ENCODE measurements around the gene PDE8A. TPM values are rescaled to one million over a fixed set of nuclear protein-coding genes. Genes with fewer than 3 reads are reported as not detected.
A peak's percentile ranks its signal among the peaks of the same experiment; 100 is the strongest.

PDE8A gene
- total RNA-seq, 1 donor from 2014 or later = 23.7 TPM

DNA sequence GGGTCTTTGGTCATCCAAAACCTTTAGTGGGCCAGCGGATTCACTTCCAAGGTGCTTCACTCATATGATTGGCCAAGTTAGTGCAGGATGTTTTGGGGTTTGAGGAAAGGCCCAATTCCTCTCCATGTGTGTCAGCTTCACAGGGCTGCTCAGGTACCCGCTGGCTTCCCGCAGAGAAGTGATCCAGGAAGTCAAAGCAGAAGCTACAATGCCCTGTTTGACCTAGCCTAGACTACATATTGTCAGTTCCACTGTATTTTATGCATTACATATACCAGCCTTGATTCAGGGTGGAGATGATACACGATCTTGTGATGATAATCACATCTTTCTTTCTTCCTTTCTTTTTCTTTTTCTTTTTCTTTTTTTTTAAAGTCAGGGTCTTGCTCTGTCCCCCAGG lies 32.1 kb downstream of the PDE8A start:
- no peak for DNase-seq (ENCODE audit: extremely low spot score, unreplicated experiment)
- peaks cover 17% of the 10 kb centered on the region for H3K4me1 Mint-ChIP-seq (ENCODE audit: unreplicated experiment)
- H3K4me3 Mint-ChIP-seq (ENCODE audit: unreplicated experiment) = no peak overlapping the region
- H3K36me3 Mint-ChIP-seq (ENCODE audit: unreplicated experiment) = no peaks in the 10 kb centered on the region
- TF ChIP-seq, protein P1, sequence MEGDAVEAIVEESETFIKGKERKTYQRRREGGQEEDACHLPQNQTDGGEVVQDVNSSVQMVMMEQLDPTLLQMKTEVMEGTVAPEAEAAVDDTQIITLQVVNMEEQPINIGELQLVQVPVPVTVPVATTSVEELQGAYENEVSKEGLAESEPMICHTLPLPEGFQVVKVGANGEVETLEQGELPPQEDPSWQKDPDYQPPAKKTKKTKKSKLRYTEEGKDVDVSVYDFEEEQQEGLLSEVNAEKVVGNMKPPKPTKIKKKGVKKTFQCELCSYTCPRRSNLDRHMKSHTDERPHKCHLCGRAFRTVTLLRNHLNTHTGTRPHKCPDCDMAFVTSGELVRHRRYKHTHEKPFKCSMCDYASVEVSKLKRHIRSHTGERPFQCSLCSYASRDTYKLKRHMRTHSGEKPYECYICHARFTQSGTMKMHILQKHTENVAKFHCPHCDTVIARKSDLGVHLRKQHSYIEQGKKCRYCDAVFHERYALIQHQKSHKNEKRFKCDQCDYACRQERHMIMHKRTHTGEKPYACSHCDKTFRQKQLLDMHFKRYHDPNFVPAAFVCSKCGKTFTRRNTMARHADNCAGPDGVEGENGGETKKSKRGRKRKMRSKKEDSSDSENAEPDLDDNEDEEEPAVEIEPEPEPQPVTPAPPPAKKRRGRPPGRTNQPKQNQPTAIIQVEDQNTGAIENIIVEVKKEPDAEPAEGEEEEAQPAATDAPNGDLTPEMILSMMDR (IDR thresholded peaks at IDR 0.05) = no peak
- H3K27me3 Mint-ChIP-seq (ENCODE audit: unreplicated experiment) = no peaks in the 10 kb centered on the region
- no peaks in the 10 kb centered on the region for H3K9me3 Mint-ChIP-seq (ENCODE audit: unreplicated experiment)
- no peak overlapping the region for H3K27ac Mint-ChIP-seq (ENCODE audit: unreplicated experiment)

GRCh38 chr15:85014932-85015331 lies 33.3 kb downstream of the PDE8A start:
- DNase-seq (ENCODE audit: extremely low spot score, unreplicated experiment) = no peak
- no peaks in the 10 kb centered on the region for H3K27me3 Mint-ChIP-seq (ENCODE audit: unreplicated experiment)
- TF ChIP-seq, protein P1 (IDR thresholded peaks at IDR 0.05) = no peak
- peaks cover 20% of the 10 kb centered on the region for H3K4me1 Mint-ChIP-seq (ENCODE audit: unreplicated experiment)
- H3K9me3 Mint-ChIP-seq (ENCODE audit: unreplicated experiment) = no peaks in the 10 kb centered on the region
- no peak overlapping the region for H3K4me3 Mint-ChIP-seq (ENCODE audit: unreplicated experiment)
- H3K27ac Mint-ChIP-seq (ENCODE audit: unreplicated experiment) = no peak overlapping the region
- H3K36me3 Mint-ChIP-seq (ENCODE audit: unreplicated experiment) = no peaks in the 10 kb centered on the region

DNA sequence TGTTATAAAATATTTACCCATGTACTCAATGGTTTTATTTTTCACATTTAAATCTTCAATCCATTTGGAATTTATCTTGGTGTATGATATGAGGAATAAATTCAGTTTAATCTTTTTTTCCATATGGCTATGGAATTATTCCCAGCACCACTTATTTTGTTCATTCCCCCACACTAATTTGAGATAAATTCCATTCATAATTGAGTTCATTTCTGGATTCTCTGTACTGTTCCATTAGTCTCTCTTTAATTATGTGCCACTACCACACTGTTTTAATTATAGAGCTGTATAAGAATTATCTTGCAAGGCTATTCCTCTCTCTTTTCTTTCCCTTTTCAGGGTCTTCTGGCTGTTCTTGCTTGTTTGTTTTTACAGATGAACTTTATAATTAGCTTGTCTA lies 34.6 kb downstream of the PDE8A start:
- Mint-ChIP-seq H3K27ac (ENCODE audit: unreplicated experiment) (no peak overlapping the region), H3K27me3 (ENCODE audit: unreplicated experiment) (no peaks in the 10 kb centered on the region), H3K36me3 (ENCODE audit: unreplicated experiment) (no peaks in the 10 kb centered on the region), H3K9me3 (ENCODE audit: unreplicated experiment) (no peaks in the 10 kb centered on the region), H3K4me1 (ENCODE audit: unreplicated experiment) (peaks cover 14% of the 10 kb centered on the region), H3K4me3 (ENCODE audit: unreplicated experiment) (no peak overlapping the region)
- DNase-seq (ENCODE audit: extremely low spot score, unreplicated experiment) = no peak
- TF ChIP-seq, protein P1 (IDR thresholded peaks at IDR 0.05) = no peak

GRCh38 chr15:85019815-85020590 lies 38.3 kb downstream of the PDE8A start:
- no peak for DNase-seq (ENCODE audit: extremely low spot score, unreplicated experiment)
- H3K4me1 Mint-ChIP-seq (ENCODE audit: unreplicated experiment) = peaks cover 23% of the 10 kb centered on the region
- TF ChIP-seq, protein P1 (IDR thresholded peaks at IDR 0.05) = no peak
- H3K36me3 Mint-ChIP-seq (ENCODE audit: unreplicated experiment) = no peaks in the 10 kb centered on the region
- no peak overlapping the region for H3K4me3 Mint-ChIP-seq (ENCODE audit: unreplicated experiment)
- no peaks in the 10 kb centered on the region for H3K27me3 Mint-ChIP-seq (ENCODE audit: unreplicated experiment)
- peak overlapping the region; percentile 51 for H3K27ac Mint-ChIP-seq (ENCODE audit: unreplicated experiment)
- no peaks in the 10 kb centered on the region for H3K9me3 Mint-ChIP-seq (ENCODE audit: unreplicated experiment)

GRCh38 chr15:85021409-85021808 lies 39.8 kb downstream of the PDE8A start:
- H3K4me3 Mint-ChIP-seq (ENCODE audit: unreplicated experiment) = no peak overlapping the region
- no peaks in the 10 kb centered on the region for H3K9me3 Mint-ChIP-seq (ENCODE audit: unreplicated experiment)
- TF ChIP-seq, protein P1 (IDR thresholded peaks at IDR 0.05) = no peak
- H3K27me3 Mint-ChIP-seq (ENCODE audit: unreplicated experiment) = no peaks in the 10 kb centered on the region
- DNase-seq (ENCODE audit: extremely low spot score, unreplicated experiment) = no peak
- H3K27ac Mint-ChIP-seq (ENCODE audit: unreplicated experiment) = no peak overlapping the region
- peaks cover 29% of the 10 kb centered on the region for H3K4me1 Mint-ChIP-seq (ENCODE audit: unreplicated experiment)
- no peaks in the 10 kb centered on the region for H3K36me3 Mint-ChIP-seq (ENCODE audit: unreplicated experiment)

Measured in osteocyte (in vitro differentiated cells).